SK-N-MC (cell line): ENCODE data around the gene CEP76.
A peak's percentile ranks its signal among the peaks of the same experiment; 100 is the strongest.

Experiments used
- DNase-seq: peaks from one replicate; pipeline ENCODE4 v3.0.0-alpha.2; 2011; ENCODE audit warnings: low read depth, low spot score
- H3K27ac ChIP-seq: fragments of 200-600 bp; sonication (generic); 2 replicates; pipeline ENCODE4 v1.5.1; 2016; ENCODE audit warnings: mixed run types
- H3K36me3 ChIP-seq: fragments of 200-600 bp; sonication (generic); 2 replicates; pipeline ENCODE4 v1.6.1; 2017; ENCODE audit warnings: antibody characterized with exemption, low read length, mixed read lengths; ENCODE audit not compliant: insufficient read depth
- H3K4me3 ChIP-seq: fragments of 200-600 bp; sonication (generic); 2 replicates; pipeline ENCODE4 v1.5.1; 2016
- H3K9ac ChIP-seq: fragments of 200-600 bp; sonication (generic); 2 replicates; pipeline ENCODE4 v1.8.0; 2017; ENCODE audit warnings: mixed run types, mixed read lengths; ENCODE audit not compliant: insufficient read length
- H3K9me3 ChIP-seq: fragments of 200-600 bp; sonication (generic); 2 replicates; pipeline ENCODE4 v1.6.1; 2017; ENCODE audit warnings: low read depth, mild to moderate bottlenecking, antibody characterized with exemption, low read length, moderate library complexity, mixed read lengths
- EZH2 ChIP-seq: fragments of 200-600 bp; sonication (generic); IDR thresholded peaks from one replicate; pipeline ENCODE4 v1.6.1; 2017; ENCODE audit warnings: antibody characterized with exemption
- FOXP2 ChIP-seq: optimal IDR thresholded peaks from 2 replicates; pipeline ENCODE3; 2011; ENCODE audit warnings: mild to moderate bottlenecking, moderate library complexity; ENCODE audit not compliant: insufficient read depth; ENCODE audit errors: extremely low read length, control extremely low read depth
- POLR2AphosphoS5 ChIP-seq: IDR thresholded peaks from 2 replicates; pipeline ENCODE4 v1.6.1; 2012; ENCODE audit warnings: mild to moderate bottlenecking, low read depth, low read length, borderline replicate concordance

Gene CEP76

DNA sequence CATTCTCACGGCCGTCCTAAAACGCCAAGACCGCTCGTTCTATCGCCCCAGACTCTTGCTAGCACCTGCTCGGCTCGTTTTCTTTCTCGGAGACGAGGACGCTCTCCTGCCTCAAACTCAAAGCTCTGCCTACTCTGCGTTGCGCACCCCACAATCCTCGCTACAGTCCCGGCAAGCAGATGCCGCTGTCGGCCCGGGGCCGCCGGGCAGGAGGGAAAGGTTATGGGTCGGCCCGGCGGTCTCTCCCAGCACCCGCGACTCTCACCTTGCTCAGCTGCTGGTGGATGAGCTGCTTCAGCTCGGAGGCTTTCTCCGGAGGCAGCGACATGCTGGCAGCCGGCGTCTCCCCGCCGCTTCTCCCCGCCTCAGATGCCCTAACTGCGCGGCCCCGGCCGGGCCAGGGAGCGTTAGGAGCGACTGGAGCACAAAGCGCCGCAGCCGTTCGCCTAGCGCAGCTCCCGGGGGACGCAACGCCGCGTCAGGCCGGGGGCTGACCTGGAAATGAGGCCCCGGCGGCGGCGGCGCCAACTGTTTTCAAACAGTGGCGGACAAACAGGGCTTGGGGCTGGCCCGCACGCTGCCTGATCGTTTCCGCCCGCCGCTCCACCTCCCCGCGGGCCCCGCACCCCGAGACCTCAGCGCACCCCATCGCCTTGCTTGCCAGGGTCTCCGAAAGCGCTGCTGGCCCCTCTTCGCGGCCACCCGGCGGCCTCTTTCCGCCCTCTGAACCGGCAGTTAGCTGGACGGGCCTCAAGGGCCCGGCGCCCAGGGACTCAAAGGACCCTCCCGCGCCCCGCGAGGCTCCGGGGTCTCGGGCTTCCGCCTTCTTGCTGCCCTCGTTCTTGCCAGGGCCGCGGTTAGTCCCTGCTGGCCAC, at the start of gene CEP76, which contains the start of gene PSMG2:
TSS of gene CEP76 (minus strand) at position 503 of the 875 bp plus-strand sequence. CDS start at position 328, 175 bp downstream.
TSS of gene PSMG2 (plus strand) at position 822 of the 875 bp plus-strand sequence. CDS start 66 bp downstream, outside the sequence.
- peak within 1 kb of the TSS; percentile 98 for H3K9ac ChIP-seq
- H3K27ac ChIP-seq, result peak within 1 kb of the TSS; percentile 96
- H3K9me3 ChIP-seq, result no peaks in the 10 kb centered on the region
- H3K36me3 ChIP-seq, result peaks cover 50% of the 10 kb centered on the region
- H3K4me3 ChIP-seq, result peak within 1 kb of the TSS; percentile 82
- DNase-seq, result no peak
- TF ChIP-seq FOXP2 (peak; percentile 60), EZH2 (no peak), POLR2AphosphoS5 (peak; percentile 74)

DNA sequence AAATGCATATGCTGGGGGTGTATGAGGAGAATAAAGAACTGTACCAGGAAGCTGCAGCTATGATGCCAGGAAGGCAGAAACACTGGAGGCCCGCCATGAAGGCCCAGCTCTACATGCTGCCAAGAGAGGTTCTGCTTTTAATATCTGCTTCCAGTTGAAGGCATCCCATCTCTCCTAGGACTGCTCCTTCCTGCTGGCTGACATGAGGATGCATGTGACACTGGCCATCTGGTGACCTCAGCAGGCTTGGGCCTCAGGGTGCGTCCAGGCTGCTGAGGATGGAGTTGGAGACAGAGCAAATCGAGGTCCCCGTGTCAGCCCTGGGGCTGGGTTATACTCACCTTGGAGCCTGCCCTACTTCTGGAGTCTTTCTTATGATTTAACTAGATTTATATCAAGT, 49.4 kb upstream of the CEP76 start:
- H3K36me3 ChIP-seq, result no peaks in the 10 kb centered on the region
- no peak overlapping the region for H3K9ac ChIP-seq
- no peak for TF ChIP-seq FOXP2
- no peak for TF ChIP-seq POLR2AphosphoS5
- no peak for TF ChIP-seq EZH2
- no peak overlapping the region for H3K27ac ChIP-seq
- DNase-seq, result no peak
- H3K9me3 ChIP-seq, result no peaks in the 10 kb centered on the region
- H3K4me3 ChIP-seq, result no peak overlapping the region

GRCh38 chr18:12751503-12751884, 49.0 kb upstream of the CEP76 start:
- Histone ChIP-seq H3K9me3 (no peaks in the 10 kb centered on the region), H3K4me3 (no peak overlapping the region), H3K9ac (no peak overlapping the region), H3K27ac (no peak overlapping the region), H3K36me3 (no peaks in the 10 kb centered on the region)
- DNase-seq, result no peak
- TF ChIP-seq FOXP2 (no peak), POLR2AphosphoS5 (no peak), EZH2 (no peak)

DNA sequence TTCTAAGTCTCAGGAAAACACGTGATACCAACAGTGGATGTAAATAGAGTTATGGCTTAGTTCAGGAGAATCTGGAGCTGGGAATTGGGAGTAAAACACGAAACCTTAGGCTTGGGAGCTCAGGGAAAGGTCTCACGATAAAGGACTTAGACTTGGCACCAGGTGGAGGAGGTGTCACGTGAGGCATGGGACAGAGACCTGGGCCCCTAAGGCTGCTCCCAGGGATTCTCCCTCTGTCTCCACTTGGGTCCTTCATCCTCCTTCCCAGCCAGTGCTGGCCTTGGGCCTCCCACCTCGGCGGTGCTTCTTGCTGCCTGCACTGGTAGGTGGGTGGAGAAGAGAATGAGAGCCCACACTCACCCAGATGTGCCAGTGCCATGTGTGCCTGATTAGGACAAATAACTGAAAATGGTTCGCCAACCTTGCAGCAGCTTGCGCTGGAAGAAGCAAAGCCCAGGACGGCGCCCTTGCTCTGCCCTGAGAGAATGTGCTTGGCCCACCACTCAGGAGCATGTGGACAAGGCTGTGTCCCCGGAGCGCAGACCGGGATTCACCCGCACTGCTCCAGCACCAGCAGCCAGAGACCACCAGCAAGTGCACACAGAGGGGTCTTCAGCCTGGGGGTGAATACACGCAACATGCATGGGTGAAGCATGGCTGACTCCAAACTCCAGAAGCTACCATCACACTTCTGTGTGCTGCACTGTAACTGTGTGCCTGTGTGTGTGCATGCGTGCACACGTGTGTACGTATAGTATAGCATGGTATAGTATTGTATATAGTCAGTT, 48.4 kb upstream of the CEP76 start:
- Histone ChIP-seq H3K27ac (no peak overlapping the region), H3K9ac (no peak overlapping the region), H3K9me3 (no peaks in the 10 kb centered on the region), H3K36me3 (no peaks in the 10 kb centered on the region), H3K4me3 (no peak overlapping the region)
- no peak for DNase-seq
- TF ChIP-seq POLR2AphosphoS5, result no peak
- no peak for TF ChIP-seq EZH2
- TF ChIP-seq FOXP2, result no peak

DNA sequence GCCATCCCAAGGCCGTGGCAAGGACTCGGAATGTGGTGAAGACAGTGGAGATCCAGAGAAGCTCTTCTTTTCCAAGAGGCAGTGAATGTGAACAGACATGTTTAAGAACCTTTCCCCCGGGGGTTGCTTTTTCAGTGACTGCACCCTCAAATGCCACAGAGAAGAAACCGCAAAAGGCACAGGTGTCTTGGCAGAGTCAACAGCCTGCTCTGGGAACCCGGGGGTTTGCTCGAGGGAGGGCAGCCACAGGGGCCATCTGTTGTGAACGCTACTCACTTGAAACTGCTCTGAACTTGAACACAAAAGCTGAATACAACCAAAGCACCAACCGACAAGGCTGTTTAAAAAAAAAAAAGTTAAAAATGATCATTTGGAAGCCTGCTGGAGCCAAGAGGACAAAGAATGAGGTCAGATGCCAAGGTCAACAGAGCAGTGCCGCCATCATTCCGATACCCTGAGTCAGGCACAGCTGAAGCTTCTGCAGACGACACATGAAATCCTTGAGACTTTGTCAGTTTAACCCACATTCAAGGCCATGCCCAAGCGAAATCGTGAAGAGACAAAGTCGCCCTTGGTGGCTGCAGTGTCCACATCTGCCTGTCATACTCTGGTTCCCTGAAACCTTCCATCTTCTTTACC, 47.7 kb upstream of the CEP76 start:
- H3K9me3 ChIP-seq, result no peaks in the 10 kb centered on the region
- TF ChIP-seq FOXP2 (no peak), EZH2 (no peak), POLR2AphosphoS5 (no peak)
- H3K9ac ChIP-seq, result no peak overlapping the region
- no peak overlapping the region for H3K4me3 ChIP-seq
- DNase-seq, result no peak
- H3K36me3 ChIP-seq, result no peaks in the 10 kb centered on the region
- no peak overlapping the region for H3K27ac ChIP-seq

DNA sequence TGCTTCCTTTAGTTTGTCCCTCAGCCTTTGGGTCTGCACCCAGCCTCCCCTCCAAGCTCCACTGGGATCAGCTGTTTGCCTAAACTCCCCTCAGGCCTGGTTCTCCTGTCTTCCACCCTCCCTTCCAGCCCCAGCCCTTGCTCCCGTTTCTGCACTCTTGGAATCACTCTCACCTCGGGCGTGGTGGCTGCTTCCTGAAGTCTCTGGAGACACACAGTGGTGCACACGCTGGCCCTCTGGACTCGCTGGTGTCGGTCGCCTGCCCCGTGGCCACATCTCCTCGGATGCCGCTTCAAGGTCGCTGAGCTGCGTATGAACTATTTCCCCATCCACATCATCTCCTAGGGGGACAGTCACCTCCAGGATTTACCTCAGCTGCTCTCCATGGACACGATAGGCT, 46.6 kb upstream of the CEP76 start:
- no peaks in the 10 kb centered on the region for H3K9me3 ChIP-seq
- no peak overlapping the region for H3K27ac ChIP-seq
- TF ChIP-seq EZH2 (no peak), POLR2AphosphoS5 (no peak), FOXP2 (no peak)
- no peak for DNase-seq
- H3K4me3 ChIP-seq, result no peak overlapping the region
- H3K9ac ChIP-seq, result no peak overlapping the region
- no peaks in the 10 kb centered on the region for H3K36me3 ChIP-seq

GRCh38 chr18:12748671-12749070, 46.1 kb upstream of the CEP76 start:
- no peak for TF ChIP-seq POLR2AphosphoS5
- no peaks in the 10 kb centered on the region for H3K9me3 ChIP-seq
- no peak overlapping the region for H3K27ac ChIP-seq
- H3K4me3 ChIP-seq, result no peak overlapping the region
- H3K36me3 ChIP-seq, result no peaks in the 10 kb centered on the region
- no peak overlapping the region for H3K9ac ChIP-seq
- no peak for DNase-seq
